Fibroblast of skin of scalp (primary cell): ENCODE data around the gene PLIN5.

Source experiments
- DNase-seq: peaks from one replicate; pipeline ENCODE4 v3.0.0-alpha.2; 2013

PLIN5 gene

GRCh38 chr19:4477034-4477801 lies 57.8 kb downstream of the PLIN5 start:
- DNase-seq = no peak

- DNase-seq = peak; percentile 75
Measured at GRCh38 chr19:4474514-4475022, 60.5 kb downstream of the PLIN5 start.

GRCh38 chr19:4473763-4474513 lies 61.1 kb downstream of the PLIN5 start:
- no peak for DNase-seq

GRCh38 chr19:4473011-4473762 lies 61.8 kb downstream of the PLIN5 start:
- DNase-seq = no peak
